ENCODE data around the gene ZNF385C. TPM values are rescaled to one million over a fixed set of nuclear protein-coding genes. Genes with fewer than 3 reads are reported as not detected.

Gene ZNF385C
- total and polyA plus RNA-seq, 2 of the 13 experiments (the other 11 are each of a cell fraction or from before 2014, with no cell fraction given) = 2.3 to 6.1 TPM

DNA sequence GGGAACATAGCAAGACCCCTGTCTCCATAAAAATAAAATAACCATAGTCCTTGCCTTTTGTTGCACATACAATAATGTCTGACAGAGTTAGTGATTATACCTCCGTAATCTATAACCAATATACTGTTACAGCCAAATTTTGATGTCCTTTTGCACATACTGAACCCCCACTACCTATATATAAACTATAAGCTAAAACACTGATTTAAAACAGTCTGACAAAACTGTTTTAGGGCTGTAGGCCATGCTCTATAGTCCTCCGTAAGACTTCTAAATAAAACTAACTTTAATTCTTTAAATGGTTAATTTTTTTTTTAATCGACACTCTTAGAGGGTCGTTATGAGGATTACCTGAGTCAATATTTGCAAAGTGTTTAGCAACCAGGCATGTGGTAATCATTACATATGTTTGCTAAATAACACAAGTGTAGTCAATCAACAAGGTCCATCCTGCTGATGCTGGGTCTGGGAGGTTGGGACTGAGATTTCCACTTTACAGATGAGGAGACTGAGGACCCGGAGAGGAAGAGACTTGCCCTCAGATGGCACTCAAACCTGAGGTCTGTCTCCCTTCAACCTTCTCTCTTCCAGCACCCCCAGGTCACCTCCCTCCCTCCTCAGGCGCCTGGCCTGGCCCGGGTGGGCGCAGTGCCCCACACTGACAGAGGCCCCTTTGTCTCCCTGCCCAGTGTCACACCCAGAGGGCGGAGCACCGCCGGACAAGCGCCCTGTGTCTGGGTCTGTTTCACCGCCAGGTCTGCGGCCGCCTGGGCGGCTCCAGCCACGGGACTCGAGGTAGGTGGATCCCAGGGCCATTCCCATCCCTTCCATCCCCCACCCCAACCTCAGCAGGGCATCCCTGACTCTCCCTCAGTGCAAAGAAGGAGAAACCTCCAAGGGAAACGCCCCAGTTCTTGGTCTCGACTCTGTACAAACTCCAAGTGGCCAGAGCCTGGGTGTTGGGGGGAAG lies 10.3 kb downstream of the ZNF385C start (continued):
- TF ChIP-seq RNF219 (CRISPR knock-in tag; IDR thresholded peaks at IDR 0.05) = no peak
- TF ChIP-seq TOPORS (CRISPR knock-in tag; IDR thresholded peaks at IDR 0.05) = no peak
- peak; percentile 95 for TF ChIP-seq PITX1 (CRISPR knock-in tag; IDR thresholded peaks at IDR 0.05)
- TF ChIP-seq PHF5A (CRISPR knock-in tag; IDR thresholded peaks at IDR 0.05; ENCODE audit: low read depth, unreplicated experiment) = no peak
- no peak for TF ChIP-seq AKNA (CRISPR knock-in tag; IDR thresholded peaks at IDR 0.05; ENCODE audit: borderline replicate concordance)
- TF ChIP-seq JDP2 (CRISPR knock-in tag; IDR thresholded peaks at IDR 0.05; ENCODE audit: borderline replicate concordance) = no peak
- TF ChIP-seq KAT2B (IDR thresholded peaks at IDR 0.05; ENCODE audit: borderline replicate concordance, low read depth, low read length) = no peak
- no peak for TF ChIP-seq GMEB2 (CRISPR knock-in tag; IDR thresholded peaks at IDR 0.05; ENCODE audit: low read depth)
- no peak for TF ChIP-seq ZNF557 (CRISPR knock-in tag; IDR thresholded peaks at IDR 0.05)
- TF ChIP-seq, protein P1, sequence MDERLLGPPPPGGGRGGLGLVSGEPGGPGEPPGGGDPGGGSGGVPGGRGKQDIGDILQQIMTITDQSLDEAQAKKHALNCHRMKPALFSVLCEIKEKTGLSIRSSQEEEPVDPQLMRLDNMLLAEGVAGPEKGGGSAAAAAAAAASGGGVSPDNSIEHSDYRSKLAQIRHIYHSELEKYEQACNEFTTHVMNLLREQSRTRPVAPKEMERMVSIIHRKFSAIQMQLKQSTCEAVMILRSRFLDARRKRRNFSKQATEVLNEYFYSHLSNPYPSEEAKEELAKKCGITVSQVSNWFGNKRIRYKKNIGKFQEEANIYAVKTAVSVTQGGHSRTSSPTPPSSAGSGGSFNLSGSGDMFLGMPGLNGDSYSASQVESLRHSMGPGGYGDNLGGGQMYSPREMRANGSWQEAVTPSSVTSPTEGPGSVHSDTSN (CRISPR knock-in tag; IDR thresholded peaks at IDR 0.05) = no peak
- TF ChIP-seq, protein P2, sequence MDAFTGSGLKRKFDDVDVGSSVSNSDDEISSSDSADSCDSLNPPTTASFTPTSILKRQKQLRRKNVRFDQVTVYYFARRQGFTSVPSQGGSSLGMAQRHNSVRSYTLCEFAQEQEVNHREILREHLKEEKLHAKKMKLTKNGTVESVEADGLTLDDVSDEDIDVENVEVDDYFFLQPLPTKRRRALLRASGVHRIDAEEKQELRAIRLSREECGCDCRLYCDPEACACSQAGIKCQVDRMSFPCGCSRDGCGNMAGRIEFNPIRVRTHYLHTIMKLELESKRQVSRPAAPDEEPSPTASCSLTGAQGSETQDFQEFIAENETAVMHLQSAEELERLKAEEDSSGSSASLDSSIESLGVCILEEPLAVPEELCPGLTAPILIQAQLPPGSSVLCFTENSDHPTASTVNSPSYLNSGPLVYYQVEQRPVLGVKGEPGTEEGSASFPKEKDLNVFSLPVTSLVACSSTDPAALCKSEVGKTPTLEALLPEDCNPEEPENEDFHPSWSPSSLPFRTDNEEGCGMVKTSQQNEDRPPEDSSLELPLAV (CRISPR knock-in tag; conservative IDR thresholded peaks at IDR 0.05; ENCODE audit: low read depth) = no peak
- no peak for TF ChIP-seq TEF (CRISPR knock-in tag; IDR thresholded peaks at IDR 0.05)
- peak; percentile 63; the same call in 1 of the 2 replicates for TF ChIP-seq HMG20A (CRISPR knock-in tag; IDR thresholded peaks at IDR 0.05; ENCODE audit: borderline replicate concordance)
- TF ChIP-seq, protein P3, sequence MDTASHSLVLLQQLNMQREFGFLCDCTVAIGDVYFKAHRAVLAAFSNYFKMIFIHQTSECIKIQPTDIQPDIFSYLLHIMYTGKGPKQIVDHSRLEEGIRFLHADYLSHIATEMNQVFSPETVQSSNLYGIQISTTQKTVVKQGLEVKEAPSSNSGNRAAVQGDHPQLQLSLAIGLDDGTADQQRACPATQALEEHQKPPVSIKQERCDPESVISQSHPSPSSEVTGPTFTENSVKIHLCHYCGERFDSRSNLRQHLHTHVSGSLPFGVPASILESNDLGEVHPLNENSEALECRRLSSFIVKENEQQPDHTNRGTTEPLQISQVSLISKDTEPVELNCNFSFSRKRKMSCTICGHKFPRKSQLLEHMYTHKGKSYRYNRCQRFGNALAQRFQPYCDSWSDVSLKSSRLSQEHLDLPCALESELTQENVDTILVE (CRISPR knock-in tag; IDR thresholded peaks at IDR 0.05) = peak; percentile 62; the same call in 1 of the 2 replicates
